HG02678 (cell line): ENCODE results near the gene CXXC5.

Source experiments
- ATAC-seq: cut with Tn5 transposase; IDR thresholded peaks from one replicate; pipeline ENCODE4 v1.9.1; 2021; ENCODE audit warnings: mild to moderate bottlenecking, moderate library complexity; ENCODE audit not compliant: unreplicated experiment

CXXC5 gene

GRCh38 chr5:139638090-139638735, 9.9 kb upstream of the CXXC5 start:
- peak; percentile 32 for ATAC-seq

- ATAC-seq = no peak
Observed at GRCh38 chr5:139638736-139639618, 9.2 kb upstream of the CXXC5 start.

GRCh38 chr5:139639619-139640380, 8.3 kb upstream of the CXXC5 start:
- no peak for ATAC-seq

- ATAC-seq = no peak
Observed at GRCh38 chr5:139640421-139641115, 7.6 kb upstream of the CXXC5 start.

GRCh38 chr5:139641116-139642080, 6.8 kb upstream of the CXXC5 start:
- ATAC-seq = no peak

GRCh38 chr5:139642213-139642612, 5.9 kb upstream of the CXXC5 start:
- no peak for ATAC-seq

- ATAC-seq = no peak
Observed at GRCh38 chr5:139642891-139643871, 5.0 kb upstream of the CXXC5 start.

- no peak for ATAC-seq
Observed at GRCh38 chr5:139644001-139644456, 4.1 kb upstream of the CXXC5 start.

- ATAC-seq = no peak
Observed at GRCh38 chr5:139644646-139645429, 3.3 kb upstream of the CXXC5 start.

- no peak for ATAC-seq
Observed at GRCh38 chr5:139645430-139645871, 2.7 kb upstream of the CXXC5 start.

GRCh38 chr5:139646111-139646510, 2.0 kb upstream of the CXXC5 start:
- ATAC-seq = no peak

GRCh38 chr5:139646912-139647505, 1.1 kb upstream of the CXXC5 start:
- no peak for ATAC-seq

- ATAC-seq = no peak
Observed at GRCh38 chr5:139647506-139648204, 494 bp upstream of the CXXC5 start.

- ATAC-seq = no peak
Observed at GRCh38 chr5:139649082-139649991, 1.2 kb downstream of the CXXC5 start.

- no peak for ATAC-seq
Observed at GRCh38 chr5:139650031-139650688, 2.0 kb downstream of the CXXC5 start.
